ENCODE data around the gene SUFU. TPM values are rescaled to one million over a fixed set of nuclear protein-coding genes. Genes with fewer than 3 reads are reported as not detected.

The SUFU gene
- total and polyA plus RNA-seq, 7 donors, result 1.2 to 10.5 (median 6.6) TPM

GRCh38 chr10:102611514-102612087, 107.8 kb downstream of the SUFU start:
- Histone ChIP-seq H3K27ac (peak overlapping the region; percentile 67 to 75 (median 70)), H3K27me3 (no peaks in the 10 kb centered on the region), H3K36me3 (peaks cover 0 to 12% (median 4%) of the 10 kb centered on the region in 4 donors), H3K4me1 (peaks cover 0 to 56% (median 43%) of the 10 kb centered on the region in 4 donors), H3K4me3 (no peak overlapping the region), H3K9me3 (no peaks in the 10 kb centered on the region)
- intact Hi-C loops (cut with DNase I), result no loop called here
- 66 to 78% methylated on average over 4 of the region's 4 CpGs for WGBS, 2 donors
- no peak for TF ChIP-seq POLR2A (IDR thresholded peaks at IDR 0.05)
- no peak for TF ChIP-seq POLR2AphosphoS5 (IDR thresholded peaks at IDR 0.05)
- no peak for TF ChIP-seq EP300 (IDR thresholded peaks at IDR 0.05)
- TF ChIP-seq CTCF (IDR thresholded peaks at IDR 0.05), result no peak
- peak; percentile 64 for DNase-seq

GRCh38 chr10:102612964-102613275, 109.1 kb downstream of the SUFU start:
- intact Hi-C loops (cut with DNase I), result no loop called here
- WGBS, 2 donors, result 59 to 88% methylated on average over 8 of the region's 8 CpGs
- Histone ChIP-seq H3K27me3 (no peaks in the 10 kb centered on the region), H3K36me3 (peaks cover 0 to 25% (median 8%) of the 10 kb centered on the region in 4 donors), H3K27ac (peak overlapping the region; percentile 59 to 75 (median 70)), H3K4me3 (no peak overlapping the region), H3K4me1 (peaks cover 0 to 68% (median 48%) of the 10 kb centered on the region in 4 donors), H3K9me3 (no peaks in the 10 kb centered on the region)
- TF ChIP-seq POLR2A (IDR thresholded peaks at IDR 0.05) (no peak), POLR2AphosphoS5 (IDR thresholded peaks at IDR 0.05) (no peak), EP300 (IDR thresholded peaks at IDR 0.05) (no peak), CTCF (IDR thresholded peaks at IDR 0.05) (no peak)
- peak; percentile 55 for DNase-seq

GRCh38 chr10:102613286-102613685, 109.5 kb downstream of the SUFU start:
- peak; percentile 57 for DNase-seq
- TF ChIP-seq EP300 (IDR thresholded peaks at IDR 0.05) (no peak), CTCF (IDR thresholded peaks at IDR 0.05) (no peak), POLR2A (IDR thresholded peaks at IDR 0.05) (no peak), POLR2AphosphoS5 (IDR thresholded peaks at IDR 0.05) (no peak)
- Histone ChIP-seq H3K27me3 (no peaks in the 10 kb centered on the region), H3K36me3 (peaks cover 0 to 28% (median 10%) of the 10 kb centered on the region in 4 donors), H3K4me3 (no peak overlapping the region), H3K27ac (peak overlapping the region; percentile 59 to 75 (median 70)), H3K9me3 (no peaks in the 10 kb centered on the region), H3K4me1 (peaks cover 0 to 72% (median 51%) of the 10 kb centered on the region in 4 donors)
- intact Hi-C loops (cut with DNase I), result no loop called here
- WGBS, 2 donors, result 85 to 95% methylated on average over 7 of the region's 7 CpGs

- Histone ChIP-seq H3K36me3 (peaks cover 0 to 32% (median 10%) of the 10 kb centered on the region in 4 donors), H3K27ac (peak overlapping the region in 2 of 4 donors; percentile 59 to 67), H3K4me1 (peaks cover 0 to 77% (median 55%) of the 10 kb centered on the region in 4 donors), H3K4me3 (no peak overlapping the region), H3K27me3 (no peaks in the 10 kb centered on the region), H3K9me3 (no peaks in the 10 kb centered on the region)
- TF ChIP-seq POLR2AphosphoS5 (IDR thresholded peaks at IDR 0.05) (peak in 1 of 4 donors; percentile 9), POLR2A (IDR thresholded peaks at IDR 0.05) (no peak)
- DNase-seq, result peak; percentile 66
- 62 to 83% methylated on average over 8 of the region's 8 CpGs for WGBS, 2 donors
- intact Hi-C loops (cut with DNase I), result no loop called here
Measured at GRCh38 chr10:102613785-102614184, 110.0 kb downstream of the SUFU start.

GRCh38 chr10:102614888-102615287, 111.1 kb downstream of the SUFU start:
- Histone ChIP-seq H3K36me3 (peaks cover 0 to 32% (median 10%) of the 10 kb centered on the region in 4 donors), H3K27ac (peak overlapping the region in 1 of 4 donors; percentile 43), H3K4me1 (peaks cover 0 to 88% (median 66%) of the 10 kb centered on the region in 4 donors), H3K9me3 (no peaks in the 10 kb centered on the region), H3K27me3 (no peaks in the 10 kb centered on the region), H3K4me3 (no peak overlapping the region)
- no peak for DNase-seq
- WGBS, 2 donors, result 94 to 96% methylated on average over 5 of the region's 5 CpGs
- intact Hi-C loops (cut with DNase I), result no loop called here
- TF ChIP-seq POLR2AphosphoS5 (IDR thresholded peaks at IDR 0.05) (no peak), CTCF (IDR thresholded peaks at IDR 0.05) (no peak), POLR2A (IDR thresholded peaks at IDR 0.05) (no peak), EP300 (IDR thresholded peaks at IDR 0.05) (no peak)

All from sigmoid colon (tissue), 7 donors.